ENCODE data around the gene RNASEH1.
"Not testable (repeated sequence)": the region's sequence is repeated elsewhere in the genome, so short reads cannot be mapped to it uniquely, and the experiment has no call there.

Gene RNASEH1

DNA sequence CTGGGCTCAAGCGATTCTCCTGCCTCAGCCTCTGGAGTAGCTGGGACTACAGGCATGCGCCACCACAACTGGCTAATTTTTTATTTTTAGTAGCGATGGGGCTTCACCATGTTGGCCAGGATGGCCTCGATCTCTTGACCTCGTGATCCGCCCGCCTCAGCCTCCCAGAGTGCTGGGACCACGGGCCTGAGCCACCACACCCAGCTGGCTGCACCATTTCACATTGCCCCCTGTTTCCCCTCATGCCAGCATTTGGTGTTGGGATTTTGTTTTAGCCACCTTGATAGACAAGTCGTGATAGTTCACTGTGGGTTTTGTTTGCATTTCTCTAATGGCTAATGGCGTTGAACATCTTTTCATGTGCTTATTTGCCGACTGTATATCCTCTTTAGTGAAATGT lies 31.0 kb upstream of the RNASEH1 start:
- no peak for DNase-seq (ENCODE audit: low read depth)

DNA sequence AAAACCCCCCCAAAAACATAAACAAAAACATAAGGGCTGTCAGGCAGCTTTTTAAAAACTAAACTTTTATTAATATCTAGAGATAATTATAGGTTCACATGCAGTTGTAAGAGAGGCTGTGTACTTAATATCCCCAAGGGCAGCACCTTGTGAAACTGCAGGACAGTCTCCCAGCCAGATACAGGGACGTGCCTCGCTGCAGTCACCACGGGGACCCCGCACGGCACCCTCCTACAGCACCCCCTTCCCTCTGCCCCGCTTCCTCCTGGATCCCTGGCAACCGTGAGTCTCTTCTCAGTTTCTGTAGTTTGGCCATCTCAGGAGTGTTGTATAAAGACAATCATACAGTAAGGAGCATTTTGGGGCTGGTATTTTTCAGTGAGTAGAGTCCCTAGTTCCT lies 30.0 kb upstream of the RNASEH1 start:
- DNase-seq (ENCODE audit: low read depth) = no peak

DNA sequence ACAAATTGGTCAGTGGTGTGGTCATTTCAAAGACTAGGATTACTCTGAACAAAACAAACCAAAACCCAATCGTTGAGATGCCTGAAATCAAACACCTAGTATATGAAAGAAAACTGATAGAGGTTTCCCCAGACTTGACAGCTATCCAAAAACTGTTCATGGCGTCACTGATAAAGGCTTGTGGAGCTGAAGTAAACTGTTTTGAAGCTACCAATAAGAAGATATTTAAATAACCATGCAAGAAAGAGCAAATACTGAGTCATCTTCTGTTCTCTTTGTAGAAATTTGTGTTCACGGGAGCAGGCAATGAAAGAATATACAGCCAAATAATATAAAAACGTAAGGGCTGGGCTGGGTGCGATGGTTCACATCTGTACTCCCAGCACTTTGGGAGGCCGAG lies 29.3 kb upstream of the RNASEH1 start:
- DNase-seq (ENCODE audit: low read depth) = no peak

DNA sequence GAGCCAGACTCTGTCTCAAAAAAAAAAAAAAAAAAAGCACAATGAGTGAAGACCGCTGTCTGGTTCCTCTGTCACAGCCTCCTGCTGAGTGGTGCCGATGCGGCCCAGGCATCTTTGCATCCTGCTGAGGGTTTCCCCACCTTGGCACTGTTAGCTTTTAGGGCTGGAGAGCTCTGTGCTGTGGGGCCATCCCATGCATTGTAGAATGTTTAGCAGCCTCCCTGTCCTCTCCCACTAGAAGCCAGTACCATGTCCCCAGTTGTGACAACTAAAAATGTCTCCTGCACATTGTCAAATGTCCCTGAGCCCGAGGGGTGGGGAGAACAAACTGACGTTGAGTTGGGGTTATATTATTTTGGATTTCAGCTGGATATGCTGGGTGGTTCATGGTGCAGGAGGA lies 28.9 kb upstream of the RNASEH1 start:
- no peak for DNase-seq (ENCODE audit: low read depth)

DNA sequence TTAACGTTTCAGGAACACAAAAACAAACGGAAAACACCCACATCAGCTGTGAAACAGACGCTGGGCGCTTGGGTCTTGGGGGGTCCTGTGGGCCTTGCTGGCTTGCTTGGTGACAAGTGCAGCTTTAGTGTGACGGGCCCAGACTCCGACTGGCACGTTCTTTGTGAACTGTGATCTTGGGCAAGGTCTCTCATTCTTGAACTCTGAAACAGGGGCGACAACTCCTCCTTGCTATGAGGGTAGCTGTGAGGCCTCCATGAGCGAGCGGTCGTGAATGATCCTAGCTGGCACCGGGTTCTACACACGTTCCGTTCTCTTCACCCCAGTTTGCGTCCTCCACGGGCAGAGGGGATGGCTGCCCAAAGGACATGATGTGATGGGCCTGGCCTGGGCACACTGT lies 28.1 kb upstream of the RNASEH1 start:
- DNase-seq (ENCODE audit: low read depth) = no peak

DNA sequence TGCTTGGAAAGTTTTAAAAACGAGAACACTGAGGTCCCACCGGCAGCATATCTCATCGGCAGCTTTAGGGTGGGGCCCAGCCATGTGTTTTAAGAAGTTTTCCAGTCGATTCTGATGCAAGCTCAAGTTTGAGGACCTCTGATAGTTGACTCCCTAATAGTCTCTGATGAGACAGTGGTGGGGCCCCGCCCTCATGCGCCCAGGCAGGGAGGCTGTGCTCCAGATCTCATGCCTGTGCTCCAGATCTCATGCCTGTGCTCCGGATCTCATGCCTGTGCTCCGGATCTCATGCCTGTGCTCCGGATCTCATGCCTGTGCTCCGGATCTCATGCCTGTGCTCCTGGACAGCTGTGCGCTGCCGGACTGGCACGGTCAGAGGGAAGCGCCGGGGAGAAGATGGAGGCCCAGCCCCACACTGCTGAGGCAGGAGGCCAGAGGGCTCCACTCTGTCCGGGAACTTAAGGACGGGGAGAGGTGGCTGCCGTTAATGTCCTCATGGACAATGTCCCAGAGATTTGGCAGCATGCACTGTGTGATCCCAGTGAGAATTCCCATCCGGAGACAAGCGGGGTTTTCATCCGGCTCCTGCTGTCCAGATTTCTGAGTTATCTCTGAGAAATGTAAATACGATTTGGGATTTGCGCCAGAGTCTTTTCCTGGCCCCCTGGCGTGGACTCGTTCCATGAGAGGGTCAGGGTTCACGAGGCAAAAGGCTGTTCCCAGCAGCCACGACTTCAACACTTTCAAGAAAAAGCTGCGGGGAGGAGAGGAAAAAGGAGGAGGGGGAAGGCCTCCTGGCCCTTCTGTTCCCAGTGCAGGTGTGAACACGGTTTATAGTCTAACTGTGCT lies 27.4 kb upstream of the RNASEH1 start:
- no peak for DNase-seq (ENCODE audit: low read depth)

DNA sequence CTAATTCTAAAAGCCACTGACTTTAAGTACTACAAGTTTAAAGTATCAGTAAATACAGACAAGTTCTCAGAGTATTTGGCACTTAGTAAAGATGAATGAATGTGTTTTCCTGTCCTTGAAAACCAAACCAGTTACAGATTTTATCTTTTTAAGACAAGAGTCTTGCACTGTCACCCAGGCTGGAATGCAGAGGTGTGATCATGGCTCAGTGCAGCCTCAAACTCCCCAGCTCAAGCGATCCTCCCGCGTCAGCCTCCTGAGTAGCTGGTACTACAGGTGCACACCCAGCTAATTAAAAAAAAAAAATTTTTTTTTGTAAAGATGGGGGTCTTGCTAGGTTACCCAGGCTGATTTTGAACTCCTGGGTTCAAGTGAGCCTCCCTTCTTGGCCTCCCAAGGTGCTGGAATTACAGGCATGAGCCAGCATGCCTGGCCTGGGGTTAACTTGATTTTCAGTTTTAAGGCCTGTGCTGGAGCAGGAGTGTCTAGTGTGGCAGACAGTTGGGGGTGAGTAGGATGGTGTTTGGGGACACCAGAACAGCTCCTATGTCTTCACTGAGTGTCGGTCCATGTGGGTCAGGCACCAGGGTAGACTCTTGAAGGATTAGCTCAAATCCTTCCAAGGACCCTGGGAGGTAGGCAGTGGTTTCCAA lies 26.6 kb upstream of the RNASEH1 start:
- DNase-seq (ENCODE audit: low read depth) = no peak

DNA sequence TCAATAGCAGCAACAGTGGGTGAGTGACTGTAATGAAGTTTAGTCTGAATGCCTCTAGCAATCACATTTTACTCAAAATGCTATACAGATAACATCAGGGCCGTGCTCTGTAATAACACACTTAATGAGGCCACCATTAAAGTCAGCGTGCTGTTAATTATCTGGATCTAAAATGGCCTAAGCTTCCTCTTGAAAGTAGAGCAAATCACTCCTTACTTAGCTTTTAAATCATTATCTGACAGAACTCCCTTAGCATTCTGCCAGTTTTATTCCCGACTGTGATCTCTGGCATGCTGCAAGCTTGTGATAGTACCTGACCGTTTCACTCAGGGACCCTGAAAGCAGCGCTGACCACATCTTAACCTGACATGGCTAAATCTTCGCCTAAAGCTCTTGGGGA lies 25.9 kb upstream of the RNASEH1 start:
- no peak for DNase-seq (ENCODE audit: low read depth)

DNA sequence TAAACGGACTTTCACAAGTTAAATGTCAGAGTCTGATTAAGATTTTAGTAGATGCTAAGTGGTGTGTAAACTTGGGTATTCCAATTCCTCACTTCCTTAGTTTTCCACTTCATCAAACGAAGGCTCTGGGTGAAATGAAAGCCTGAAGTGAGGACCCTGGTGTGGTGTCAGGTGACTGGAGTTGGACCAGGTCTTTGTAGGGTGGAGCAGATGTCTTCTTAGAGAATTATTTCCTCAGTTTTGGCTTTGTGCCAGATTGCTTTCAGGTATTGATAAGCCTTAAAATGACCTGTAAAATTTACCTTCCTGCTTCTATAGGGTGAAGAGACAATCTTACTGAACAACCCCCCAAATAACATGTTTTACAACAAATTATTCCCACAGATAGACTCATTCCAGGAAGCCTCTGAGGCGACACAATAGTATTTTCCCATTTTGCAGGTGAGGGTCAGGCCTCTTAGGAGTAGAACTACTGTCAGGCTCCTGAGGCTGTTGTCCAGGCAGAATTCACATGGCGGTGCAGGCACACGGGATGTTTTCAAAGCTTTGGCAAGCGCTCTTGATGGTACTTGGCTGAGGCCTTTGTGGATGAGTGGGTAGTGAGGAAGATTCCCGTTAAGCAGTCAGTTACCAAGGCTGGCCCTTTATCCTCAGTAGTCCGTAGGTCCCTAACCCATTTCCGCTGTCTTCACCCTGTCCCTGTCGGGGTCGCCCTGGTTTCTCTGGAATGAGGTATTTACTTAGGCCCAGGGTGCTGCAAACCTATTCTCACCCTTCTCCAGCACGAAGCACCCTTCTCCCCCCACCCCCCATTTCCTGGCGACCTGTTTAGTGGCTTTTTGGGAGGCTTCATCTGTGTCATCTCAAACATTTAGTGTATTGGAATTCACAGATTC lies 23.5 kb upstream of the RNASEH1 start:
- no peak for DNase-seq (ENCODE audit: low read depth)

DNA sequence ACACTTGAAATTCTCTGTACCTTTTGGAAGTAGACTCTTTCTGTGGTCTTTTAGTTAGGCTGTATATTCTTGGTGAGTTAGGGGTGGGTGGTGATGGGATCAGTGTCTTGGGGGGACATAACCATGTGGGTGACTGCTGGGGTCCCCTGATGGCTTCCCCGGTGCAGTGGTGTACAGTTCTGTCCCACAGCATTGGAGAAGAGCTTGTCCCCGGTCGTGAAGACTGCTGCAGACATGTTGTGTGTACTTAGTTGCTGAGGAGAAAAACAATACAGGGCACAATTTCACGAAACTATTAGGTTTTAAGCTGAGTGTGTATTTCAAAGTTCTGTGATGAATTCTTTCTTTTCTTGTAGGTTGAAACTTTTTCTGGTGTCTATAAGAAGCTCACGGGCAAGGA lies 22.3 kb upstream of the RNASEH1 start:
- no peak for DNase-seq (ENCODE audit: low read depth)

DNA sequence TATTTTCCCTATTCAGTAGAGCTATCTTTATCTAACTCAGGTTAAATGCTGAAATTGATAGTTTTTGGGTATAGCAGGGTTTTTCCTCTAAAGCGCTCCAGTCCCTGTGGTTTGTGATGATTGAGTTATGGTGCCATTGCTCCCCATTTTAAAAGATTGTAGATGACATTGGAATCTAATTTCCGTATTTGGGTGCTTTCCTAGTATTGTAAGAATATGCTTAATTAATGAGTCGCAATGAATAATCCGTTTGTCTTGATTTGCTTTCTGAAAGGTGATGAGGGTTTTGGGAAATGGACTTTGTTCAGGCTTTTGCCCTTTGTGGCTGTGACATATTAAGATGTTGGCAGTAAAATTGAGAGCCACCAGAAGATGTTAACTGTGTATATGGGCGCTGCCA lies 20.9 kb upstream of the RNASEH1 start:
- DNase-seq (ENCODE audit: low read depth) = no peak

DNA sequence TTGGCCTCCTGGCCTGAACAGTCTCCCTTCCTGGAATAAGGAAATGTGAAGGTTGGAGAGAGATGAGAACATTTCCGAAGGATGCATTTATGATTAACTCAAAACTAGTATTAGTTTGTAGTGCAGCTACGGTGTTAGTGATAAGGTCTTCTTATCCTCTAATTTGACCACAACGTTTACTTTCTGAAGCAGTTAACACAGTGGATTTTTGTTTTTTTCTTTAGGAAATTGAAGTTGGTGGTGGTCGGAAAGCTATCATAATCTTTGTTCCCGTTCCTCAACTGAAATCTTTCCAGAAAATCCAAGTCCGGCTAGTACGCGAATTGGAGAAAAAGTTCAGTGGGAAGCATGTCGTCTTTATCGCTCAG lies 18.1 kb upstream of the RNASEH1 start:
- DNase-seq (ENCODE audit: low read depth) = not testable (repeated sequence)

DNA sequence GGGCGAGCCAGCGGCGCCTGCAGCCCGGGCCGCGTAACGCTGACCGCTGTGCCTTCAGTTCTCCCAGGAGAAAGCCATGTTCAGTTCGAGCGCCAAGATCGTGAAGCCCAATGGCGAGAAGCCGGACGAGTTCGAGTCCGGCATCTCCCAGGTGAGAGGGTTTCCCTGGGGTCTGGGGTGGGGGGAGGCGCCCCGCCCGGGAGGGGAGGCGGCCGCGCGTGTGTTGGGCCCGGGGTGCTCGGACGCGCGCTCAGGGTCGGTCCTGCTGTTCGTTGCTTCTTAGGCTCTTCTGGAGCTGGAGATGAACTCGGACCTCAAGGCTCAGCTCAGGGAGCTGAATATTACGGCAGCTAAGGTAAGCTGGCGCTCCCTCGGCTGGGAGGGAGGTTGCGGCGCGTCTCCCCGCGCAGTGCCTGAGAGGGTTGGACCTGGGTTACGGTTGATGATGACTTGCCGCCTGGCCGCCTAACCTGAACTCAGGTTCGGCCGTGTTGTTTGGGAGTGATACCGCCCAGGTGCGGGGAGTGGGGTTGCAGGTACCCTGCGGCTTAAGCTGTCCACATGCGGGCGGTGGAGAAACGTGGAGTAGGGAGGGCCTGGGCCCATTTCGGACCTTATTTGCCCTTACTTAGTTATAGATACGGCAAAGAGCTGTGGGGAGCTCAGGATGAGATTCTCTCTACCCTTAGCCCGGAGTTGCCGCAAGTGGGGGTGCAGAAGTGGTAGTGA lies 17.6 kb upstream of the RNASEH1 start:
- DNase-seq (ENCODE audit: low read depth) = peak; percentile 21

DNA sequence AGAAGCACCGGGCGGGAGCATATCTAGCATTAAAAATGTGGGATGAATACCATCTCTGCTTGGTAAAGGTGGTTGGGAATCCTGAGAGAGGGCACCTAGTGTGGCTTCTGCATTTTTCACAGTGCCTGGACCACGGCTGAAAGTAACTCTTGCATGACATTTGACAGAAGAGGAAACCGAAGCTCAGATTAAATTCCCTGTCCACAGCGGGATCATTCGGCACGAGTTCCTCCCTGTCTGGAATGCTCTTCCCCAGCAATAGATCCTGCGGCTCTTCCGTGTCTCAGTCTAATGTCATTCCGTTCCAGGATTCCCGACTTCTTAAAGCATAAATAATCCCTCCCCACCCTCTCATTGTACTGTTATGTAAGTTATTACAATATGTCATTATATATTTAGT lies 16.0 kb upstream of the RNASEH1 start:
- DNase-seq (ENCODE audit: low read depth) = no peak

DNA sequence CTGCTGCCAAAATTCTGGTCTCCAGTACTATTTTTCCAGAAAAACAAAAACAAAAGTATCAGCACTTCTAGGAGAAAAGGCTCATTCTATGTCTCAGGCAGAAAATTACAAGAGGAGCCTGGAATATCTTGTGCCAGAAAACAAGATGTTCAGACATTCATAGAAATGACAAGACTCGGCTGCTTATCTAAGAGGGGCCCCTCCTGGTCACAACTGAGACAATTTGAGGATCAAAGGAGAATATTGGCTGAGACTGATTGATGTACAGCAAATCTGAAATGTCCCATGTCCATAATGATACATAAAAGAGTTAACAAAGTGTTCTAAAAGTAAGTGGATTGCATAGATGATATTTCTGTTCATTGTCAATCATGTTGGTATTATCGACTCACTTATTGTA lies 14.5 kb upstream of the RNASEH1 start:
- DNase-seq (ENCODE audit: low read depth) = no peak

DNA sequence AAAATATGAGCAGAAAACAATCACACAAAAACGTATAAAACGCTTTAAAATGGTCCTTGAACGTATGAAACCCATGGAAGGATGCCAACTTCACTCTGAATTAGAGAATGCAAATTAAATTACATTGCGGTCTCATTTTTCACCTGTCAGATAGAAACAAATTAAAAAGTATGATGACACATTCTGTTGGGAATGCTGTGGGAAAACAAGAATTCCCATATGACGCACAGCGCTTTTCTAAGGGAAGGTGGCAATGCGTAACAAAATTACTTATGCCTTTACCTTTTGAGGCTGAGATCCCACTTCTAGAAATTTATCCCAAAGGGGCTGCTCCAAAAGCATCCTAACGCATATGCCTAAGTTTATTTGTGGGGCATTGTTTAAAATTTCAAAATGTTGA lies 13.2 kb upstream of the RNASEH1 start:
- no peak for DNase-seq (ENCODE audit: low read depth)

DNA sequence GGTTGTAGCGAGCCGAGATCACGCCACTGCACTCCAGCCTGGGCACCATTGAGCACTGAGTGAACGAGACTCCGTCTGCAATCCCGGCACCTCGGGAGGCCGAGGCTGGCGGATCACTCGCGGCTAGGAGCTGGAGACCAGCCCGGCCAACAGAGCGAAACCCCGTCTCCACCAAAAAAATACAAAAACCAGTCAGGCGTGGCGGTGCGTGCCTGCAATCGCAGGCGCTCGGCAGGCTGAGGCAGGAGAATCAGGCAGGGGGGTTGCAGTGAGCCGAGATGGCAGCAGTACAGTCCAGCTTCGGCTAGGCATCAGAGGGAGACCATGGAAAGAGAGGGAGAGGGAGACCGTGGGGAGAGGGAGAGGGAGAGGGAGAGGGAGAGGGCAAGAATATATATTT lies 11.5 kb upstream of the RNASEH1 start:
- DNase-seq (ENCODE audit: low read depth) = not testable (repeated sequence)

DNA sequence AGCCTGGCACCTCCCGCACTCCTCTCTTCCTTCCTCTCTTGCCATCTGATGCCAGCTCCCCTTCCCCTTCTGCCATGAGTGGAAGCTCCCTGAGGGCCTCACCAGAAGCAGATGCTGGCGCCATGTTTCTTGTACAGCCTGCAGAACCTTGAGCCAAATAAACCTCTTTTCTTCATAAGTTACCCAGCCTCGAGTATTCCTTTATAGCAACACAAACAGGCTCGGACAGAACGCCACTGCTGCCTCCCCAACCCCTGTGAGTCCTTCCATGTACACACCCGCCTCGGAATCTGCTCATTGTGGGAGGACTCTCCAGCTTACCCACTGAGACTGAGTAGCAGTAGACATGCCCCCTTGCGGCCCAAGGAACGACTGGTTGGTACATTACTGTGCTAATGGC lies 8.7 kb upstream of the RNASEH1 start:
- DNase-seq (ENCODE audit: low read depth) = no peak

DNA sequence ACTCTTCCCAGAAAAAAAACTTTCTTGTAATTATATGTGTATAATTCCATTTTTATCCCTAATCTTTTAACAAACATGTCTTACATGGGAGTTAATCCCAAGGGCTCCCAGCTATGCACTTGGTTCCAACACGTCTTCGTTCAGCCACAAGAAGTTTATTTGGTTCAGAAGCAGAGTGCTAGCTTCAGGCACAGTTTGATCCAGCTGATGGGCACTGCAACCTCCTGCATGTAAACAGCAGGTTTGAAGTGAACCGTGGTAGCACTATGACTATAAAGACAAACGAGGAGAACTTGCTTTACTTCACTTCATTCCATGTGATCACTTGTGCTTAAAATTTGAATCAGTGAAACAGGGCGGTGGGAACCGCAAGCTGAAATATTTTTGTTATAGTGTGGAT lies 7.0 kb upstream of the RNASEH1 start:
- no peak for DNase-seq (ENCODE audit: low read depth)

DNA sequence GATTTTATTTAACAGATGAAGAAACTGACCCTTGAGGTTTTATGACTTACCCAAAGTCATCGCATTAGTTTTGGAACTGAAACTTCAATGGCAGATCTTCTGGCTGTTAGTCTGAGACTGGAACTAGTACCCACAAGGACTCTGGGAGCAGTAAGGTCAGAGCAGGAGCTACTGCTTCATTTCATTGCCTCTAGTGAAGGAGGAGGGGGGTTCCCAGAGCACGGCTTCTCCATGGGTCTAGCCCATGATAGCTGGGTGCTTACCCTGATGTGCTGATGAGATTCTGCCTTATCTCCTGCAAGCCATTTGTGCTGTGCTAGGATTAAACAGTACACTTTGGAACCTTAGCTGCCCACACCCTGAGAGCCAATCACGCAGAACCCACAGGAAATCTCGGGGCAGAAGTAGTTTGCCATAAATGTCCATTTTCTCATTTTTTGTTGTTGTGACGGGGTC lies 5.4 kb upstream of the RNASEH1 start:
- DNase-seq (ENCODE audit: low read depth) = no peak

DNA sequence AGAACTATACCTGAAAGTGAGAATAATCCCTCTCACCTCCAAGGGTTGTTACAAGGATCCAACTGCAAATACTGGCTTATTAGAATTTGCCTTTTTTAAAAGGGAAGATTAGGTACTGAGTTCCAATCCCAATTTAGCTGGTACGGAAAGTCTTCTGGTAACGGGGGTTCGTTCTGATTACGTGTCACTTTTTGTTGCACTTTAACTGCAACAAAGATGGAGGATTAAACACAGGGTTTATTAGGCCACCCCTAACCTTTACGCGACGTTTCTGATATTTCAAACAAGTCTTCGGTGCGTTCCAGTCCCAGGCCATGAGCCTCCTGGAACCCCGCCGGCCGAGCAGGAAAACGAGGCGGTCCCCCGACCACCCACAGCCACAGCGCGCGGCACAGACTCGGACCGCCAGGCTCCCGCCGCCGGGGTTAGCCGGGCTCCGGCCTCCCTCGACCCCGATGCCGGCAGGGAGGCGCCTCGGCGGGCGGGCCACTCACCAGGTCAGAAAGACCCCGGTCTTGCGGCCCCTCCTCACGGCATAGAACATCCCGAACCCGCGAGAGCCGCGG lies 411 bp downstream of the RNASEH1 start:
- no peak for DNase-seq (ENCODE audit: low read depth)

DNA sequence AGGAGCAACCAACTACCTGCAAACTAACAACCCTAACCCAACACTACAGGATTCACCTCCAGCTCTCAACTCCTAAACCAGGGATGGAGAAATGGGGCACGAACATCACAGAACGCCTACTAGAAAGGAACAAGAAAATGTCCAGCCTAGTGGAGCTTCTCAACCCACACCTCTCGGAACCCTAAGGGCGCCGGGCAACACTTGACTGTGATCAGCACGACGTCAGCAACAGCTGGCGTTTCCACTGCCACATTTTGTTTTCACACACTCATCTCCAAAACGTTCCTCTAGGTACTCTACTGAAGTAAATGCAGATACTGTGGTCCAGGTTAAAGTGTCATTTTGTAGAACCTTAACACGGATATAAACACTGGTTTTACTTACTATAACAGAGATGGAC lies 4.2 kb downstream of the RNASEH1 start:
- DNase-seq (ENCODE audit: low read depth) = no peak
